K562 (cell line): ENCODE measurements around the gene CDCA7. TPM values are rescaled to one million over a fixed set of nuclear protein-coding genes. Genes with fewer than 3 reads are reported as not detected.

Experiments
- ATAC-seq: fragments of 200-7000 bp; cut with Tn5 transposase; 3 replicates; pipeline ENCODE4 v1.9.1; 2020; ENCODE audit warnings: moderate library complexity
- BruUV-seq: library from RNA; stranded (reverse); fragments of 400-500 nt; replicated peaks from 2 replicates; lab custom pipeline; 2021; lab: Mats Ljungman, UMichigan
- CTCF ChIA-PET: fragments of 300-600 bp; formaldehyde crosslinking; extraction: SDS; loops from one replicate; lab custom pipeline; 2021; ENCODE audit warnings: low intra/inter-chr PET ratio; lab: Yijun Ruan, JAX
- POLR2A ChIA-PET: fragments of 300-600, 350-650 bp; sonication (Branson Sonifier 250); formaldehyde crosslinking; extraction: SDS; loops from one replicate; lab custom pipeline; 2021; ENCODE audit warnings: antibody characterized with exemption, inconsistent platforms; lab: Yijun Ruan, JAX
- DNase-seq, 4 experiments: peaks; one replicate each; pipeline versions ENCODE4 v3.0.0 to v3.0.0-alpha.2; 2011 to 2018; ENCODE audit warnings: low spot score in 3 of 4, mixed read lengths in 3 of 4; ENCODE audit errors: extremely low read depth in 1 of 4
- FAIRE-seq: peaks from 2 replicates; lab custom pipeline; 2011; peaks lifted over from hg19 to GRCh38; lab: Jason Lieb, UNC
- H2AFZ ChIP-seq: 2 replicates; pipeline ENCODE4 v1.6.0; 2011; ENCODE audit warnings: low read depth, low read length, control low read depth, inconsistent platforms
- H3K27ac ChIP-seq: fragments of 200-600 bp; 3 replicates; pipeline ENCODE4 v1.8.0; 2011; ENCODE audit warnings: low read depth, mild to moderate bottlenecking, control low read depth, inconsistent platforms, low read length, moderate library complexity, mixed read lengths; ENCODE audit errors: extremely low read depth
- H3K27me3 ChIP-seq, 2 experiments: fragments of 300-600 bp in 1 of 2; 2 replicates in 1 of 2; 3 replicates in 1 of 2; pipeline versions ENCODE4 v1.6.0 to v1.8.0; 2011; ENCODE audit warnings: inconsistent platforms in 2 of 2, low read length in 2 of 2, mild to moderate bottlenecking in 1 of 2, mixed read lengths in 1 of 2, moderate library complexity in 1 of 2; ENCODE audit not compliant: control insufficient read depth in 2 of 2, insufficient read depth in 2 of 2
- H3K36me3 ChIP-seq: fragments of 300-600 bp; 3 replicates; pipeline ENCODE4 v1.8.0; 2011; ENCODE audit warnings: mild to moderate bottlenecking, low read length, inconsistent platforms; ENCODE audit not compliant: control insufficient read depth, insufficient read depth
- H3K4me1 ChIP-seq, 2 experiments: fragments of 200-600 bp in 1 of 2; replicated peaks in 1 of 2; 2 replicates in 1 of 2; 3 replicates in 1 of 2; pipeline versions ENCODE4 v1.5.1 to v1.8.0; 2011; ENCODE audit warnings: inconsistent platforms in 2 of 2, low read length in 2 of 2, mild to moderate bottlenecking in 1 of 2, mixed read lengths in 1 of 2, moderate library complexity in 1 of 2; ENCODE audit not compliant: control insufficient read depth in 2 of 2, insufficient read depth in 2 of 2
- H3K4me2 ChIP-seq: 2 replicates; pipeline ENCODE4 v1.6.1; 2011; ENCODE audit warnings: low read length, control low read depth, inconsistent platforms, mixed read lengths; ENCODE audit not compliant: insufficient read depth
- H3K4me3 ChIP-seq: fragments of 200-600 bp; sonication (generic), shearing (Covaris generic); 2 replicates; pipeline ENCODE4 v1.5.1; 2016; ENCODE audit warnings: control low read depth, inconsistent platforms
- H3K79me2 ChIP-seq: fragments of 200-600 bp; 3 replicates; pipeline ENCODE4 v1.8.0; 2011; ENCODE audit warnings: low read length, inconsistent platforms; ENCODE audit not compliant: control insufficient read depth, insufficient read depth
- H3K9ac ChIP-seq, 2 experiments: 2 replicates each; pipeline versions ENCODE4 v1.6.0 to v1.6.1; 2011; ENCODE audit warnings: low read depth in 2 of 2, low read length in 2 of 2, control low read depth in 1 of 2, inconsistent platforms in 1 of 2, mild to moderate bottlenecking in 1 of 2, mixed read lengths in 1 of 2; ENCODE audit not compliant: insufficient read depth in 1 of 2
- H3K9me1 ChIP-seq: one replicate; pipeline ENCODE4 v1.6.0; 2011; ENCODE audit warnings: inconsistent platforms, mild to moderate bottlenecking, low read length, moderate library complexity; ENCODE audit not compliant: control insufficient read depth, insufficient read depth
- H3K9me3 ChIP-seq: replicated peaks from 2 replicates; pipeline ENCODE4 v1.5.1; 2011; ENCODE audit warnings: low read depth, low read length, inconsistent platforms; ENCODE audit not compliant: control insufficient read depth, insufficient read depth
- H4K20me1 ChIP-seq: replicated peaks from 2 replicates; pipeline ENCODE4 v1.6.1; 2011; ENCODE audit warnings: low read length, inconsistent platforms, mixed read lengths; ENCODE audit not compliant: control insufficient read depth, insufficient read depth
- CREB3L1 ChIP-seq: fragments of 450-650 bp; IDR thresholded peaks from 2 replicates; pipeline ENCODE4 v1.6.1; 2014; ENCODE audit warnings: low read depth, mild to moderate bottlenecking, moderate library complexity, borderline replicate concordance
- HNRNPH1 ChIP-seq: fragments of 200-400 bp; formaldehyde crosslinking; optimal IDR thresholded peaks from 2 replicates; pipeline ENCODE3; 2017; ENCODE audit warnings: low read depth, mild to moderate bottlenecking, low read length, moderate library complexity
- HSF4 ChIP-seq: fragments of 250-450 bp; sonication (Bioruptor Pico); IDR thresholded peaks from 2 replicates; pipeline ENCODE4 v2.1.2; 2022; ENCODE audit warnings: mild to moderate bottlenecking, moderate library complexity, borderline replicate concordance
- NCOA2 ChIP-seq, 2 experiments: fragments of 450-650 bp; IDR thresholded peaks; 2 replicates each; pipeline ENCODE4 v1.6.1; 2018; ENCODE audit warnings: mild to moderate bottlenecking in 2 of 2, moderate library complexity in 1 of 2; ENCODE audit not compliant: partially characterized antibody in 2 of 2
- PBX2 ChIP-seq, 2 experiments: IDR thresholded peaks in 1 of 2; conservative IDR thresholded peaks in 1 of 2; 2 replicates each; pipeline ENCODE4 v1.6.1; 2016; ENCODE audit warnings: low read depth in 2 of 2, mild to moderate bottlenecking in 1 of 2, missing compliant biosample characterization in 1 of 2, missing genetic modification characterization in 1 of 2, moderate library complexity in 1 of 2
- RBM14 ChIP-seq: fragments of 200-400 bp; formaldehyde crosslinking; IDR thresholded peaks from 2 replicates; pipeline ENCODE4 v1.6.1; 2018; ENCODE audit warnings: low read depth, mild to moderate bottlenecking, low read length, moderate library complexity, borderline replicate concordance; ENCODE audit not compliant: insufficient read depth
- ZMIZ1 ChIP-seq, 2 experiments: fragments of 150-350 bp in 1 of 2; IDR thresholded peaks; 2 replicates each; pipeline ENCODE4 v1.6.1; 2012 to 2016; ENCODE audit warnings: low read depth in 2 of 2, low read length in 2 of 2, mild to moderate bottlenecking in 1 of 2, moderate library complexity in 1 of 2
- ZNF586 ChIP-seq: fragments of 450-650 bp; formaldehyde crosslinking; conservative IDR thresholded peaks from 2 replicates; pipeline ENCODE4 v1.4.0; 2020; ENCODE audit warnings: mild to moderate bottlenecking, moderate library complexity
- WGBS: fragments of 100-300 bp; shearing (Covaris generic); methylation state at CpG from one replicate; pipeline ENCODE4 v1.1.6; 2016; ENCODE audit warnings: low coverage, mixed read lengths; ENCODE audit not compliant: insufficient coverage; ENCODE audit errors: missing lambda C conversion rate; 5-methylcytosine and 5-hydroxymethylcytosine counted together
- in situ Hi-C: fragments of 300-500 bp; cut with MboI; formaldehyde crosslinking; loops from 4 replicates; pipeline ENCODE4 v1.15.0; 2018; ENCODE audit warnings: inconsistent platforms, mixed read lengths
- intact Hi-C: fragments of 100-400 bp; cut with micrococcal nuclease; formaldehyde crosslinking; loops from 2 replicates; pipeline ENCODE4 v1.14.2; 2022
- polyA plus RNA-seq, 8 experiments: library from polyadenylated mRNA; depleted of rRNA in 4 of 8; stranded (reverse) in 5 of 8; unstranded in 3 of 8; fragments of >200 nt; fragmentation: Nextera tagmentation in 2 of 8; fragmentation: Illumina TruSeq in 1 of 8; extraction: Ambion mirVana in 2 of 8; extraction: Trizol in 1 of 8; gene quantifications; 2 replicates each; pipeline versions ENCODE4 v1.2.1 to v1.2.3, GENCODE V29; 2011 to 2014; ENCODE audit warnings: inconsistent platforms in 1 of 8, missing spikeins in 1 of 8
- total RNA-seq, 7 experiments: library from RNA; depleted of rRNA in 6 of 7; stranded (reverse); fragments of >200 nt in 6 of 7; fragmentation: Illumina TruSeq in 2 of 7; extraction: Trizol in 2 of 7; gene quantifications; 2 replicates each; pipeline versions ENCODE4 v1.2.1 to v1.2.3, GENCODE V29; 2011 to 2021; ENCODE audit warnings: low replicate concordance in 1 of 7

CDCA7 gene
- total and polyA plus RNA-seq, 9 of the 15 experiments (the other 6 are each of a cell fraction or from before 2014, with no cell fraction given) = 28.5 to 122 (median 51.0) TPM

DNA sequence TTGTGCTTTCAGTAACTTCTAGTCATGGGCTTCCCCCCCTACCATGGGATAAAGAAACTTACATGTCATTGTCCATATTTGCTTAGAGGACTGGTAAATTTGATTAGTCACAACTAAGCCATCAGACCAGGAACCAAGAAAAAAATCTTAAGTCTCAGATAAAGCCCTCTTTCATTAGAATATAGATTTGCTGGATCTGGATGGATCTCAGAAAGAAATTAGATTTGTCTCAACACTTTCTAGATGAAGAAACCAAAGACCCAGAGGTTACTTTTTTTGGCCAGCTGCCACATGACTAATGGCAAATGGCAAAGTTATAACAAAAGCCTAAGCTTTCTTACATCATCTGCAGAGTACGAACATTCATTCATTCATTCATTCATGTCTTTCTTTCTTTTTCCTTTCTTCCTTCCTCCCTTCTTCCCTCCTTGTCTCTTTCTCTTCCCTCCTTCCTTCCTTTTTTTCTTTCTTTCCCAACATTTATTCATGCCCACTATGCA, 60.2 kb downstream of the CDCA7 start (continued):
- TF ChIP-seq NCOA2 (IDR thresholded peaks at IDR 0.05; ENCODE audit: partially characterized antibody in 2 of 2) = no peak

DNA sequence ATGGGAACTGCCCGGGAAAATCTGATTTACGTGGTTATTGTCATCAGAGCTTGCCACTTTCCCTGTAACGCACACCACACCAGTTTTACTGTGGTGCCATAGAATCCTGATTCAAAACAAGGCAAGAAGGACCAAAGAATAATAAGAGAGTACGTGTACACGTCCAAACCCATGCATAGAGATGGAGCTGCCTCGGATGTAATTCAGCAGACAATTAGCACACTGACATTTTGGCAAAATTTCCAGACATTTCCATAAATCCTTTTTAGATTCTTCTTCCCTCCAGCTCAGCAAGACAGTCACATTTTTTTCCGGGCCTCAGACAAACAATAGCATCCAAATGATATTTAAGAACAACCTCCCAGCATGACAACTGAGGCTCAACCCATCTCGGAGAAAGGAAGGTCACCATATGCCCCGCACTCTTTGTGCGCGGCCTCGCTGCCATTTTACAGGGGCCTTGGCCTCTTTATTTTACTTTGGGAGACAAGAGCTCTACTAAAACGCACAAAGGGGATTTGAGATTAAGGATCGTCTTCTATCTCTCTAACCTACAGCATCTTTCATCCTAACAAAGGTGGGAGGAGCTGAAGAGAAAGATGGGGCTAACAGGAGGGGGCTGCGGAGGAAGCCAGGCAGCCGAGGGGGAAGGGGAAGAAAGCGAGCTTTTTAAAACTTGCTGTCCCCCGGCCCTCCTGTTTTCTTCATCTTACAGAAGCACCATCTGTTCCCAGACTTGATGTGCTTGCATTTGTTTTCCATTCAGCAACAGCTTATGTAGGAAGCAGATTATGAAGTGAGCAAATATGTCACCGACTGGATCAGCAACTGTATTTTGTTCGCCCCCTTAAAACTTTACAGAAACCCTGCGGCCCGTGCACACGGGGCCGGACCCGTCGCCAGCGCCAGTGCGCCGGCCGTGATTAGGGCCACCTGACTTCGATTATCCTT, 61.0 kb downstream of the CDCA7 start:
- no peak overlapping the region for H3K4me2 ChIP-seq
- no peaks in the 10 kb centered on the region for H3K79me2 ChIP-seq
- no peaks in the 10 kb centered on the region for H3K36me3 ChIP-seq
- in situ Hi-C loops = no loop called here
- no peak for DNase-seq
- no peaks in the 10 kb centered on the region for H3K4me1 ChIP-seq
- ATAC-seq = no peak
- H3K27me3 ChIP-seq = peaks cover 36% of the 10 kb centered on the region in 2 experiments
- no peak overlapping the region for H3K4me3 ChIP-seq
- WGBS = 14% methylated on average over 30 of the region's 31 CpGs
- CTCF ChIA-PET = interaction anchor here (1.4 kb wide), 1 partner anchor 13 kb away, joined by 4 read pairs; no protein-coding TSS in a partner anchor
- no peaks in the 10 kb centered on the region for H3K9me1 ChIP-seq
- H4K20me1 ChIP-seq = no peaks in the 10 kb centered on the region
- POLR2A ChIA-PET = interaction anchor here (0.9 to 1.1 kb wide), 2 partner anchors 12 to 450 kb away, joined by 3 read pairs; no protein-coding TSS in a partner anchor
- no peak overlapping the region for H3K27ac ChIP-seq
- H3K9me3 ChIP-seq = no peaks in the 10 kb centered on the region
- intact Hi-C loops = no loop called here
- no peak overlapping the region for H3K9ac ChIP-seq
- no peak for FAIRE-seq
- H2AFZ ChIP-seq = no peak overlapping the region
- BruUV-seq = no TSS peak
- TF ChIP-seq RBM14 (no peak), ZNF586 (CRISPR knock-in tag) (no peak), PBX2 (CRISPR knock-in tag; IDR thresholded peaks at IDR 0.05; ENCODE audit: low read depth) (no peak), PBX2 (tag; conservative IDR thresholded peaks at IDR 0.05; ENCODE audit: low read depth) (0 out of 2 replicates have a peak, but pooled peaks have one; percentile 2), HSF4 (CRISPR knock-in tag) (no peak), CREB3L1 (no peak), HNRNPH1 (no peak), ZMIZ1 (IDR thresholded peaks at IDR 0.05; ENCODE audit: low read depth in 2 of 2, low read length in 2 of 2) (no peak)
